ENCODE measurements around the gene EIF2B2. TPM values are rescaled to one million over a fixed set of nuclear protein-coding genes. Genes with fewer than 3 reads are reported as not detected.

EIF2B2 gene
- total RNA-seq, result 39.3 TPM

DNA sequence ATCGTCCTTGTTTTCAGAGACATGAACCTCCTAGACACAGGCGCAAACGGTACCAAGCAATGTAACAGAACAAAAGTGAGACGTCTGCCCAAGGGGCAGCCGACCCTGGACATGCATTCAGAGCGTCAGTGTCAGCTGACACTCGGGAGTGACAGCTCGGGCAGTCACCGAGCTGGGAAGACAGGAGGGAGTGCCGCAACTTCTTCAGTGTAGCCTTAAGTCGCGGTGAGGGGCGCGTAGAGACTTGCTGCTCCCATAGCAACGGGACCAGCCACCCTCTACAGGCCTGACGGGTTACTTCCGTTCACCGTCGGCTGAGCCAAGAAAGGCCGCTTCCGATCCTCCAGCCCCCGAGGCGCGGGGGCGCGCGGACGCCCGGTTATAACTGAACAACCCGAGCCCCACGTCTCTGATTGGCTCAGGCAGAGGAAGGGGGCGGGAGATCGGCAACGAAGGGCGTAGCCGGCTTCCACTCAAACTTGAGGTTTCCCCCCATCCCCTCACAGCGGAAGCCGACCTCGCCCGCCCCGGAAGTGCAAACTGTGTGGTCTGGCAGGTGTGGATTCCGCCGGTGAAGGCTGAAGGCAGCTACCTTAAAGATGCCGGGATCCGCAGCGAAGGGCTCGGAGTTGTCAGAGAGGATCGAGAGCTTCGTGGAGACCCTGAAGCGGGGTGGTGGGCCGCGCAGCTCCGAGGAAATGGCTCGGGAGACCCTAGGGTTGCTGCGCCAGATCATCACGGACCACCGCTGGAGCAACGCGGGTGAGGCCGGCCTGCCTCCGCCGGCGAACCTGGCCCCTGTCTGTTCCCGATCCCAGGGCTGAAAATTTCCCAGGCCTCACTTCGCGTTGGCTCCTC lies at the start of gene EIF2B2:
EIF2B2 (plus strand) TSS at position 530 of the 858 bp plus-strand sequence; CDS start at position 600, 70 bp downstream.

DNA sequence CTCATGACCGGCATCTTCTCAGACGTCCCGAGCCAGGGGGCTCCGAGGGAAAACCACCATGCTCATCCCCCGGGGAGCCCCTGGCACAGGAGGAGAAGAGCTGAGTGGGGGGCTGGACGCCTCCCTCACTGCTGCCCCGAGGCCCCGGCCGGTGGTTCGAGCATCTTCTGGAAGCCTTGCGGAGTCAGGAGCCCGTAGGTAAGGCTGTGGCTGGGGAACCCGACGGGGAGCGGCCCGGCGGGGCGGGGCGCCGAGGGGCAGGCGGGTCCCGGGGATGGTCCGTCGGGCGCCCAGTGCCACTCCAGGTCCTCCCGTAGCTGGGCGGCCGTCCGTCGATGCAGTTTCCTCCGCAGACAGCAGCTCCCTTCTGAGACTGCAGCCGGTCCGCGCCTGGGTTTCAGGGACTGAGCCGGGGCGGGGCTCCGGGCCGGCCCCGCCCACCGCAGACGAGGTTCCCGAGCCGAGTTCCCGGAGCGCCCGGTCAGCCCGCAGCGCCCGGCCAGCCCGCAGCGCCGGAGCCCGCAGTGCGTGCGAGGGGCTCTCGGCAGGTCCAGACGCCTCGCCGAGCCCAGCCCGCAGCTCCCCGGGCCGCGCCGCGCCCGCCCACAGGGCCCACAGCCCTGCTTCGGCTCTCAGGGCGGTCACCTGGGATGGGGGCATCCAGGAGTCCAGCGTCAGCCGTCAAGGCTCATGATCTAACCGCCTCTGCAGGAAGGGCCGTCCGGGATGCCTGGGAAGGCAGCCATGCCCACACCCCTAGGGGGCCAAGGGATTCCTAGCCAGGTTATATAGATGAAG lies 47.3 kb upstream of the EIF2B2 start, which contains the start of gene PGF:
PGF (minus strand) TSS at position 369 of the 798 bp plus-strand sequence; CDS start at position 14, 355 bp downstream.

DNA sequence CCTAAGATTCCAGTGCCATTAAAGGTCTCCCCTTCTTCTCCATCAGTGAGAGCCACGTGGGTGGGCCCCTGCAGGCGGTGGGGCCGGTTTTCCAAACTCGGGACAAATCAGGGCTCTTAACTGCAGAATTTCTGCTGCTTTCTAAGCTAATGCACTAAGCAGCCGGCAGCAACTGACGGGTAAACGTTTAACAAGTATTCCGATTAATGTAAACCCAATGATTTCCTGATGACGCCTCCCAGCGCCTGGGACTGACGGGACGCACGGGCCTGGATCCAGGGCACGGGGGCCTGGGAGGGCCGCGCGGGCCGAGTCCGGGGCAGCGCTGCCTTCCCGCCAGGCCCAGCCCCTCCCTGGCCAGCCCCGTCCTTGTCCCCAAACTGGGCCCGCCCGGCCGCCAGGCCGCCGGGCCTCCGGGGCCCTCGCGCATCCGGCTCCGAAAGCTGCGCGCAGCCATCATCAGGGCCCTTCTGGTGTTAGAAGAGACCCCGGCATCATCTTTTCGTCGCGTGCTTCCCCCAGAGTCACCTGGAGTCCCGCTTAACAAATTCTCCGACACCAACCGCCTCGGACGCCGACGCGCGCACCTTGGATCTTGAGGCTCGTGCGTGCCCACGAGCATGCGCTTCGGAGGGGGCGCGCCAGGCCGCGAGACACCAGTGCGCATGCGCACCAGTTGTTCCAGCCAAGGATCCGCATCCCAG lies 48.3 kb downstream of the EIF2B2 start, which contains the start of gene MLH3:
MLH3 (minus strand) TSS at position 616 of the 704 bp plus-strand sequence. CDS start 1,812 bp downstream, outside the sequence.

Small RNA genes within 50 kb of the gene (small RNA-seq; reads per million reads assigned to genes)
- not detected for gene RNU6-689P (ENCODE audit: low replicate concordance)

Other genes with a start within 250 kb of the EIF2B2 start
- 70.0 TPM for gene YLPM1, start 239.6 kb upstream of the EIF2B2 start, total RNA-seq
- not detected for gene PROX2, start 126.8 kb upstream of the EIF2B2 start, total RNA-seq
- 72.3 TPM for gene DLST, start 121.0 kb upstream of the EIF2B2 start, total RNA-seq
- gene RPS6KL1, start 79.7 kb upstream of the EIF2B2 start, total RNA-seq, result 2.1 TPM
- 9.6 TPM for gene PGF, start 47.3 kb upstream of the EIF2B2 start, total RNA-seq
- 42.4 TPM for gene MLH3, start 48.5 kb downstream of the EIF2B2 start, total RNA-seq
- 13.8 TPM for gene ACYP1, start 61.1 kb downstream of the EIF2B2 start, total RNA-seq
- 4.5 TPM for gene ZC2HC1C, start 66.7 kb downstream of the EIF2B2 start, total RNA-seq
- gene NEK9, start 124.1 kb downstream of the EIF2B2 start, total RNA-seq, result 110 TPM
- 297 TPM for gene TMED10, start 173.7 kb downstream of the EIF2B2 start, total RNA-seq